ENCODE measurements around the gene UCK1.

Gene UCK1

DNA sequence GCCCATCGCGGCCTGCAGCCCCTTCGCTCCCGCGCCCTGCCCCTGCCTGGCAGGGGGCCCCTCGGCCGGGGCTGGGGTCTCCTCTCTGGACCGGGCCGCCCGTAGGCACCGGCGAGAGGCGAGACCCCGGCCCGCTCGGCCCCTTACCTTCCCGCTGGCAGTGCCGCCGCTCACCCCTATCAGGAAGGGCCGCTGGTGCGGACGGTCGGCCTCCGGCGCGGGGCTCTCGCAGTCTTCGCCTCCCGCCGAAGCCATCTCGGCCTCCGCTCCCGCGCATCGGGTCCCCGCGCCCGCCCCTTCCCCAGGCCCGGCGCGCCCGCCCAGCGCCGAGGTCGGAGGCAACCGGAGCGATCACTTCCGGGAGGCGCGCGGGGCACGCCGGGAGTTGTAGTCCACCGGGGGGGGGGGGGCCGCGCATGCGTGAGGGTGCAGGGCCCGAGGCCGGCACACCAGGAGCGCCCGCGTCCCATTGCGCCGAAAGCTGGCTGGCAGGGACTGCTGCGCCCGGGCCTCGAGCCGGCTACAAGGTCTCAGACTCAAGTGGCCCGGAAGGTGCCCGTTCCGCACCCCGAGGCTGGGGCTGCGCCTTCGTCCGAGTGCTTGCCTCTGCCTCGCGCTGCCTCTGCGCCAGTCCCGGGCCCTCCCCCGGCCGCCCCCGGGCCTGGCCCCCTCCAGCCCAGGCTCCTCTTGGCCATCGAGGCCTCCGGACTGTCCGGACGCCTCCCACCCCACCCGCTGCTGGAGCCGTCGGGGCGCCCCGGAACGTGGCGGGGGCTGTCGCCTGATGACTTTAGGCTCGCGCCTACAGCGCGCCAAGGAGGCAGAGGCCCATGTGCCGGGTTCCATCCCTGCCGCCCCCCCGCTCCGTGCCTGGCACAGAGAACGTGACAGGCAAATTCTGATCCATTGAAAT lies at the start of gene UCK1:
Gene UCK1, minus strand, starts transcription at position 344 of the 913 bp plus-strand sequence. Its CDS starts 89 bp downstream, at position 255.
- peak; percentile 67 for DNase-seq

DNA sequence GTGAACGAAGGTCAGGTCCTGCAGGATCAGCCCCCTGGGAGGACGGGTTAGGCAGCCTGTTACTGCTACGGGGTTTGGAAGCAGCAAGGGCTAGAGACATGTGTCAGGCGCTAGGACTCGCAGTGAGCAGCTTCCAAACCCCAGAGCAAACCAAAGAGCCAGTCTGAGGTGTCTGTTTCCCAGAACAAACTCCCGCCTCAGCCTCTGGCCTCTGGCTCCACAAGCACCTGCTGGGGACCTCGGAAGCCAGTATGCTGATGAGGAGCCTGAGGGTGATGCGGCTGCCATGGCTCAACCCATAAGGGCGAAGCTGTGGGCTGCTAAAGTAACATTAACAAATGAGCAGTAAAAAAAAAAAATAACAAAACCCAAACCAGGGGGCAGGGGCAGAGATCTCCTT lies 49.3 kb upstream of the UCK1 start:
- DNase-seq: no peak

DNA sequence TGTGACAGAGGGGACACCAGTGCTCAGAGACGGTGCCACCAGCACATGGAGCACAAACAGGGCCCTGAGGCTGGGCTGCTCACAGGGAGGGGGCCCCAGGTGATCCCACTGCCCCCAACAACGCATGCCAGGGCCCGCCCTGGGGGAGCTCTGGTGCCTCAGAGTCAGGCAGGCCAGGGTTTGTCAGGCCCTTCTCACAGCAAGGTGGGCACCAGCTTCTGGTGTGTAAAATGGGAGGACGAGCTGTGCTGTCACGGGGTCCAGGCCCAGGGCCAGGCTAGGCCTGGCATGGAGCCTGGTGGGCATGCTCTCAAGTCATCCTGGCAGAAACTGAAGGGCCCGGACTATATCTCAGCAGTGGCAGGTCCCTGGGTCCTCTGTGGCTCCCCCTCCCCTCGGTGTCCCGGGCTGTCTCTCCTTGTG lies 48.7 kb upstream of the UCK1 start:
- DNase-seq: no peak

DNA sequence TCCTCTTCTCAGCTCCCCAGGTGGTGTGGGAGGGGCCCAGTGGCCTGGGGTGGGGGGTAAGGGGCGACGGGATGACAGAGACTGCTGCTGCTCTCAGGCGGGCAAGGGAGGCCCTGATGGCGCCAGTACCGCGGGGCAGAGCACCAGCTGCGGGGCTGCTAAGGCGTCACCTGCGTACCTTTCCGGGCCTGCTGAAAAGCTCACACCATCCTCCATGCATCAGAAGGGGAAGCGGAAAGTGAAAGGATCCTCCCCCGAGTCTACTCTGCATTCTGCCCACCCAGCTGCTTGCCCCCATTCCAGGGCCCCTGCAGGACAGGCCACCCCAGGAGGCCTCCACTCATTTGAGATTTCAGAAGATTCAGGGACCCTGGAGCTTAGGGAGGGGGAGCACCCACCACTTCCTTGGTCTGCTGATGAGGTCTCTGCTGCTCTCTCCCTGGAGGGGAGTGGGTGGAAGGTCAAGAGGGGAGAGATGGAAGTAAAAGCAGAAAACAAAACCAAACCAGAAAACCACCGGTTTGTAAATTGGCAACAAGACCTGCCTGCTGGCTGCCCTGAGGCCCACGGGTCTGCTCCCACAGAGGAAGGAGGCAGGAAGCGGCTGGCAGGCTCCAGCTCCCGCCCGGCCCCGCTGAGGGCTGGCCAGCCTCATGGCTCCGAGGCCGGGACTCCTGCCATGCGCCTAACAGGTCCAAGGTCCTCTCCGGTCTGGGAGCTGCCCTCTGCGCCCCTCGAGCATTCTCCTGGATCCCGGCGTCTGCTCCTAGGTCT lies 47.9 kb upstream of the UCK1 start:
- DNase-seq: peak; percentile 61

DNA sequence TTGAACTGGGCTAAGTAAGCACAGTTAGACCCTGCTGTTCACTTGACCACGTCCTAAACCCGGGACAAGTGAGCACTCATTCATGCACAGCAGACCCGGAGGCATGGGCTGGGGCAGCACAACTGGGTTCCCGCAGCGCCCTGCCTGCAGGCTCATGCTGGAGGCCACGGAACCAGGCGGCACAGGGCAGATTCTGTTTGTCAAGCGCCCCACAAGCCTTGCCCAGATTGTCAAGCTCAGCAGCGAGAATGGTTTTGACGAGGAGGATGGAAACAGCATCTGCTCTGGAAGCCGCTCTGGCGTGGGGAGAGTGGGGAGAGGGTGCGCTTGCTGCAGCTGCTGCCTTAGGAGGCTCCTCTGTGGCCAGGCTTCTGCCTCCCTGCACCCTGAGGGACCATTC lies 47.0 kb upstream of the UCK1 start:
- DNase-seq: no peak

DNA sequence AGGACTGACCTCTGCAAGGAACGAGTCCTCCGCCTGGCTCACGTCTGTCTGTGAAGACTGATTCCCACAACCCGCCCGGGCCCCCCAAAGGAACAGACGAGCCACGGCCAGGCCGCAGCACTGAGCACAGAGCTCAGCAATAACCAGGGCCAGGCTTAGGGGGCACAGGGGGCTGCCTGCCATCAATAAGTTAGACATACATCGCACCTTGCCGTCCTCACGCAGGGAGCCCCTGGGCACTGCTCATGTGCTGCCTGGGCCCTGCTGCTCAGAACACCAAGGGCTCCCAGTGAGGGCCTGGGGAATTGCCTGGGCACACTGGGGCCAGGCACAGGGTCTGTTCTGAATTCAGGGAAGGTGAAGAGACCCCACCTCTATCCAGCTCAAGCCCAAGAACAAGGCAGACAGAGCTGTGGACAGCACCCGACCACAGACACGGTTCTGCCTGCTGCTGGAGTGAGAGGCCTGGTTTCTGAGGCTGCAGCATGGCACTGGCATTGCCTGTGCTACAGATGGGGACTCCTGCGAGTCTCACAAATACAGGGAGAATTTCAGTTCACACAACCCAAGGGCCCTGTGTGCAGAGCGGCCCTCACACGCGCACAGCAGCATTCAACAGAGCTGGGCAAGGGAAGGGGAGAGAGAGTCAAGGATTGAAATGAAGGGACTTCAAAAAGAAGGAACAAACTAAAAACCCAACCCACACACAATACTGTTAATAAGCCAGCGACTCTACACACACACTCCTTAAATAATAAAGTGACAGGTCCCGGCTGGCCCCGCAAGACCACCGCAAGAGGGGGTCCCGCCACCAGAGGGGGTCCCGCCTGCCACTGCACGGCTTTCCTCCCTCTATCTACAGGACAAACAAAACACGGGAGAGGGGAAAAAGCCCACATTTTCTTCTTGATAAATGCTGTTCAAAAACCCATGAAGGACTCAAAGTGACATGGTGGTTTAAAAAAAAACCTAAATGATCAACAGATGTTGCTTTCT lies 46.2 kb upstream of the UCK1 start:
- no peak for DNase-seq

DNA sequence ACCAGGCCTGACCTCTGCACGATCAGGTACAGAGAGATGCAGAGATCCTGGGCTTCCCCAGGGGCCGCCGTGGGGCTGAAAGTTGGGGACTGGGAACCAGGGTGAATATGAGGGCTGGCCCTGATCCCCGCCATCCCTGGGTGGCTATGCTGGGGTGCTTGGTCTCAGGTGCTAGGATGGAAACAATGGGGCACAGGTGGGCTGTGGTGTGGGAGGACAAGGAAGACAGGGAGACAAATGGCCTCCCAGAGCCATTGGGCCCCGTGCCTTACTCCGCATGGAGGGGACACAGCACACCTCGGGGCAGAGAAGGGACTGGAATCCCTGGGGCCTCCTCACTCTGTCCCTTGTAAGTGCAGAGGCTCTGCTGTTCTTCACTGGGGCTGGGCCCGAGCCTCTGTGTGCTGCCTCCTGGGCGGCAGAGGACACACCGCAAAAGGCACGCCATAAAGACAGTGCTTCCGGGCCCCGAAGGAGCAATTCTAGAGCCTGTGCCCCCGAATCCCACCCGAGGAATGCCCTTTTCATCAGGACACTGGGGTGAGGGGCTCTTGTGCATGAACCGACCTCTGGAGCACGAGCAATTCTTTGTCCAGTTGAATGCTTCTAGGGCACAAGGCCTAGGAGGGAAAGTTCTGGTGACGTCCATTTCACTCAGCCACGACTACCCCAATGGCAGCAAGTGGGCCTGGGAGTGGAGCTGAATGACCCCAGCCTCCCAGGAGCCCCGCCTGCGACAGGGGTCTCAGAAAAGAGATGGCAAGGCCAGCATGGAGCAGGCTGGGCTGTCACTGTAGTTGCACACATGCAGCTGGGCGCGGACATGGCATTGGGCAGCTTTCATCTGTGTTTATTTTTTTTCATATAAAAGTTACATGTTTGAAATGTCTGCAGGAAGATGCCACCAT lies 45.1 kb upstream of the UCK1 start:
- no peak for DNase-seq

DNA sequence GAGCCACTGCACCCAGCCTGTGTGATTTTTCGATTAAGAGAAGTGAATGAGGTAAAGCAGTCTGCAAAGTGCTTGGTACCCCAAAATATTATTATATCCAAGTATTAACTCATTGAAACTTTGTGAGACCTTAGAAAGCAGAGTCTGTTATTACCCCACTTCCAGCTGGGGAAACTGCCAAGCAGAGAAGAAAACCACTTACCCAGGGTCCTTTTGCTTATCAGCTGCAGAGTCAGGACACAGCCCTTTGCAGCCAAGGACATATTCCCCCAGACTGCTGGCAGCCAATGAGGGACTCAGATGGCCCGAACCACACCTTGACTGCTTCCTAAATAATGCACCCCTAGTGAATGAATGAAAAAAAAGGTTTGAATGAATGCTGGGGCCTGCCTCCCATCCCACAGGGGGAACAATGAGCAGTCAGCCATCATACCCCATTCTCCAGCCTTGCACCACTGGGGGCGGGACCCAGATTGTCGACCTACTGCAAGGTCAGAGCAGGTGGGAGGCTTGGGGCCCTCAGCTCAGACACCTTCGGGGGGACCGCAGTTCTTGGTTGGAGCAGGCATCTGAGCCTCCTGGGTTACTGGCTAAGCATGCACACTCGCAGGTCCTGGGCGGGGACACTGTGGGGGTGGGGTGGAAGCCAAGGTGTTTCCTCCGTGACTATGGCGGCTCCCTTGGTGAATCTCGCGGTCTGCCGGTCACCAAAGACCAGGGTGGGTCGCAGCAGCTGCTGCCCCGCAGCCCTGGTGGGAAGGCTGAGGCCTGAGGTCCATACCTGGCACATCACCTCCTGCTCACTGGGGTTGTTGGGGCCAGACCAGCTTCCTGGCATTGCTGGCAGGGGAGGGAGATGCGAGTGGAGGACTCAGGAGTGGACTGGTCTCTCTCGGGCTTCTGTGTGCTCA lies 43.9 kb upstream of the UCK1 start:
- no peak for DNase-seq

DNA sequence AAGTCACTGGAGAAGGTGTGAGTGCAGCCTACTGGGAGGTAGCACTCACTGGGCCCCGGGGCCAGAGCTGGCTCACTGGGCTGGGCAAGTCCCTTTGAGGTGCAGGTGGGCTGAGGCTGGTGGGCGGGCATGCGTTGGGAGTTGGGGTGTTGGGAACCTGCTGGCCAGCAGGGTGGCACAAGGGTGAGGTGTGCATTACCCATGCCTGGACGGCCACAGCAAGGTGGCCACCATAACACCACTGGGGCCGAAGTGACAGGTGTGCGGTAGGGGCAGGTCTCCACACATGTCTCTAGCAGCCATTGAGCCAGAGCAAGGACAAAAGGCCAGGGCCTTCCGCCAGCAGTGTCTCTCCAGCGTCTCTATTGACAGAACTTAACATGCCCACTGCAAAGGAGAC lies 36.8 kb upstream of the UCK1 start:
- DNase-seq: no peak

DNA sequence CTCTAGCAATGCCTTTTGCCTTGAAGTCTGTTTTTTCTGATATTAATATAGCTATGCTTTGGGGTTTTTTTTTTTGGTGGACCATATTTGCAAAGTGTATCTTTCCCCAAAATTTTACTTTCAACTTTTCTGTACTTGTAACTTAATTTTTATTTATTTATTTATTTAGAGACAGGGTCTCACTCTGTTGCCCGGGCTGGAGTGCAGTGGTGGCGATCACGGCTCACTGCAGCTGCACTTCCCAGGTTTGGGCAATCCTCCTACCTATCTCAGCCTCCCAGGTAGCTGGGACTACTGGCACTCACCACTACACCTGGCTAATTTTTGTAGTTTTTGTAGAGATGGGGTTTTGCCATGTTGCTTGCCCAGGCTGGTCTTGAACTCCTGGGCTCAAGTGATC lies 35.1 kb upstream of the UCK1 start:
- DNase-seq: no peak

DNA sequence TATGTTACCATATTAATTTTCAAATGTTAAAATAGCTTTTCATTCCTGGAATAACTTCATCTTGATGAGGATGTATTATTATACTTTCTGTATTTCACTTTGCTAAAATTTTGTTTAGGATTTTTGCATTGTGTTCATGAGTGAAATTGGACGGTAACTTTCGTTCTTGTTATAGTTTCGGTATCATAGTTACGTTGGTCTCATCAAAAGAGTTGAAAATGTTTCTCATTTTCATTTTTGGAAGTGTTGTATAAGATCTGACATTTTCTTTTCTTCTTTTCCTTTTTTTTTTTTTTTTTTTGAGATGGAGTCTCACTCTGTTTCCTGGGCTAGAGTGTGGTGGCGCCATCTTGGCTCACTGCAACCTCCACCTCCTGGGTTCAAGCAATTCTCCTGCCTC lies 34.3 kb upstream of the UCK1 start:
- no peak for DNase-seq

DNA sequence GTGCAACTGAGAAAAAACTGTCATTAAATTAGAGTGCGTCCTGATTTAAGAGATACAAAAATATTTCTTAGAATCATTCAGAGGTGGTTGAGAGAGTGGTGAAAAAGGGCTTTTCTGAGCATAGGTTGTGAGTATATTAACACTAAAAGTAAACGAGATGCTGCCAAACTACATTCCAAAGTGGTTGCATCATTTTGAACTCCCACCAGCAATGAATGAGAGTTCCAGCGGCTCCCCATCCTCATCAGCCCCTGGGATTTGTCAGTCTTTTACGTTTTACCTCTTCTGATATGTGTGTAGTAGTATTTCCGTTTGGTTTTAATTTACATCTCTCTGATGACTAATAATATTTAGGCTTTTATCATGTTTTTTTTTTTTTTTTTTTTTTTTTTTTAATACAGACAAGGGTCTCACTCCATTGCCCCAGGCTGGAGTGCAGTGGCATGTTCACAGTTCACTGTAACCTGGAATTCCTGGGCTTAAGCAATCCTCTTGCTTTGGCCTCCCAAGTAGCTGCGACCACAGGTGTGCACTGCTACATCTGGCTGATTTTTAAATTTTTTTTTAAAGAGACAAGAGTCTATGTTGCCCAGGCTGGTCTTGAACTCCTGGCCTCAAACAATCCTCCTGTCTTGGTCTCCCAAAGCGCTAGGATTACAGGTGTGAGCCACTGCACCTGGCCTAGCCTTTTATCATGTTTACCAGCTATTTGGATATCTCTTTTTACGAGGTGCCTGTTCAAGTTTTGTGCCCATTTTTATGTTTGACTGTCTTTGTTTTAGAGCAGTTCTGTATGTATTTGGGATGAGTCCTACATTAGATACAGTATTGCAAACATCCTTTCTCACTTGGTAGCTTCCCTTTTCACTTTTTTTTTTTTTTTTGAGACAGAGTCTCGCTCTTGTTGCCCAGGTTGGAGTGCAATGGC lies 31.2 kb upstream of the UCK1 start:
- no peak for DNase-seq

DNA sequence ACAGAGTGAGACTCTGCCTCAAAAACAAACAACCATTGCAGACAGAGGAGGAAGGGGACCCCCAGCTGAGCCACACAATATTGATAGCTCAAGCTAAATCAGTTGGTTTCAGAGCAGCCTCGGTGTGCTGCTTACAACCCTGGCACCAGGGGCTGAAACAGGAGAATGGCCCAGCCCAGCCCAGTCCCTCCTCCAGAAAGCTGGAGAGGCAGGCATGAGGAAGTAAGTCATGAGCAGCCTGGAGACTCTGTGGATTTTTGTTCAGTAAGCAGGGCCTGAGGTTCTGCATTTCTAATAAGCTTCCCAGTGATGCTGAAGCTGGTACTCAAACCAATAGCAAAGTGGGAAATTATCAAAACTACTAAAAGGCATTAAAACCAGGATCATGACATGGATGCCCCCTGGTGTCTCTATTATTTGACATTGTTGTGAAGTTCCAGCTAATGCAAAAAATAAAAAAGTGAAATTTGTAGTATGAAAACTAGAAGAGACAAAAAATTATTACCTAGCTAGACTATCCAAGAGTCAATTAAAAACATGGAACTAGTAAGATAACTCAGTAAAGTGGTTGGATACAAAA lies 28.4 kb upstream of the UCK1 start:
- DNase-seq: no peak

DNA sequence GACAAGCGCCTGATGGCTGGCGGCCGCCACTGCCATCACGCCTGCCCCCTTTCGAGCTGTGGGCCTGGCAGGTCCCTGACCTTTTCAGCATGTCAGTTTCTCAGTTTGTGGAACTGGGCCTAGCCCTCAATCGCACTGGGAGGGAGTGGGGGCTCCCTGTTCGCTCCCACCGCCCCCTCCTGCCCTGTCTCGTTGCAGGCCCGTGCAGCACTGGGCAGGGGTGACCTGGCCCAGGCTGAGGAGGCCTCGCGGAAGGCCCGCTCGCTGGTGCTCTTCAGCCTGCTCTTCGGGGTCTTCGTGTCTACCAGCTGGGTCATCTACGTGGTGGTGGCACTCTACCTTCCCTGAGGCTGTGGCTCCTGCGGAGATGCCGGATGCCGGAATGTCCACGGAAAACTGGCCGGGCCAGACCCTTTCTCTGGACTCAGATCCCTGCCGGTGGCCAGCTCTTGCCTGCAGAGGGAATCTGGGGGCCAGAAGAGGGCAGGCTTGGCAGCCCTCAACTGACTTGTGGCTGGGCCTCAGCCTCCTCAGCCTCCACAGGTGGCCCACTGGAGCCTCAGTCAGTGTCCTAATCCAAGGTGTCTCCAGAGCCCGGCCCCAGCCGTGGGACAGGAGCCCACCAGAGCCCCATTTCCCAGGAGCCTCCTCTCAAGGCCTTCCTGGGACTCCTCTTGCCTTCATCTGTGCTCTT lies 26.9 kb upstream of the UCK1 start:
- no peak for DNase-seq

DNA sequence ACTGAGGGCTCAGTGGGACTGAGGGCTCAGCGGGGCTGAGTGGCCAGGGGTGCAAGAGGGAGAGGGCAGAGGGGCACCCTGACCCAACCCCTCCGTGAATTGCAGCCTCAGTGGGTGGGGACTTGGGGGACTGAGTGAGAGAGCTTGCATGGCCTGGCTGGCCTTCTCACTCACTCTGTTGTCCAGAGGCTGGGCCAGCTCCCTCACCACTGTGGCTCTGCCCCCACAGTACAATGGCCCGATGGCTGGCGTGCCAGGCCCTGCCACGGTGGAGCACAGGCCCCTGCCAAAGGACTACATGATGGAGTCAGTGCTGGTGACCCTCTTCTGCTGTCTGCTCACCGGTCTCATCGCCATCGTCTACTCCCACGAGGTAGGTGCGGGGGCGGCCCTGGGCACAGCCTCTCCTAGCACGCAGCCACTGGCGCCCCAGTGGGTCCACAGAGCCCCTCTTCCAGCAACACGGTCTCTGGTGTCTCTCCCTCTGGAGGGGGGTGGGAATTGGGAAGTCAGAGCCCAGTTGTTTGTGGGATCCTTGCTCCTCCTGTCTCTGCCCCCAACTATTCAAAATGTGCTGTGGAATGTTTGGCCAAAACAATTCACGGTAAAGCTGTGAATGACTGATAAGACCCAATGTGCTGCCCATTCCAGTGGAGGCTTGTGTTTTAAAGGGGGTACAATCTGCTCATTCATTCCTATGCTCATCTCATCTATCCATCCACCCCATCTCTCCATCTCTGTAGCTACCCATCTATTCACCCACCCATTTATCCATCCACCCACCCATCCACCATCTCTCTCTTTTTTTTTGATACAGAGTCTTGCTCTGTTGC lies 25.0 kb upstream of the UCK1 start:
- no peak for DNase-seq

DNA sequence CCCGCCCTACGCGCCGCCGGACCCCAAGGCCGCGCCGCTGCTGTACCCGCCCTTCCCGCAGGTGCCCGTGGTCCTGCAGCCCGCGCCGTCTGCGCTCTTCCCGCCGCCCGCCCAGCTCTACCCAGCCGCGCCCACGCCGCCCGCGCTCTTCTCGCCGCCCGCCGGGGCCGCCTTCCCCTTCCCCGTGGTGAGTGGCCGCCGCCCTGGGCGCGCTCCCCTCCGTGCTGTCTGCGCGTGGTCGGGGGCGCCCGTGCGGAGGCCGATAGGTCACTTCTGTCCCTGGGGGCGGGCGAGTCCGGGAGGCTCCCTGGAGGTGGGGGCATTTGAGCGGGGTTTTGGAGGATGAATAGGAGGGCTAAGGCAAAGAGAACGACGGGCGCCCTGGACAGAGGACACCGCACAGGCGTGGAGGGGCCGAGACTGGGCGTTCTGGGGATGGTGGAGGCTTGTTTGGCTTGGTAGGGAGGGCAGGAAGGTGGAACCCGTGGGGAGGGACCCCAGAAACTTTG lies 23.8 kb upstream of the UCK1 start:
- no peak for DNase-seq

Data from activated gamma-delta T cell treated with Interleukin-2 at 50 U/mL for 16 hours (primary cell).